OCI-LY7 (cell line): Measurements from ENCODE around the gene ANO8. TPM values are rescaled to one million over a fixed set of nuclear protein-coding genes. Genes with fewer than 3 reads are reported as not detected.

Experiments
- BruUV-seq: library from RNA; stranded (reverse); fragments of 400-500 nt; replicated peaks from 2 replicates; lab custom pipeline; 2021; lab: Mats Ljungman, UMichigan
- CTCF ChIA-PET: fragments of 300-600 bp; sonication (Branson Sonifier 250); formaldehyde crosslinking; loops from one replicate; lab custom pipeline; 2022; ENCODE audit warnings: antibody characterized with exemption; ENCODE audit not compliant: unreplicated experiment; lab: Charles Lee
- POLR2A ChIA-PET: fragments of 300-600 bp; sonication (Branson Sonifier 250); formaldehyde crosslinking; loops from one replicate; lab custom pipeline; 2022; ENCODE audit warnings: antibody characterized with exemption; lab: Charles Lee
- DNase-seq: peaks from one replicate; pipeline ENCODE4 v3.0.0-alpha.2; 2015; ENCODE audit warnings: low spot score
- H2AFZ ChIP-seq: fragments of 200-600 bp; sonication (generic), shearing (Covaris generic); 2 replicates; pipeline ENCODE4 v1.6.1; 2014; ENCODE audit warnings: mild to moderate bottlenecking, antibody characterized with exemption, low read length, moderate library complexity
- H3K27ac ChIP-seq: fragments of 200-600 bp; sonication (generic); 2 replicates; pipeline ENCODE4 v1.5.1; 2014; ENCODE audit warnings: mixed run types, low read depth, mild to moderate bottlenecking, moderate library complexity, low read length, inconsistent platforms; ENCODE audit not compliant: poor library complexity, severe bottlenecking
- H3K36me3 ChIP-seq: fragments of 200-600 bp; sonication (generic); 2 replicates; pipeline ENCODE4 v1.6.1; 2014; ENCODE audit warnings: mild to moderate bottlenecking, antibody characterized with exemption, low read length, moderate library complexity, mixed read lengths; ENCODE audit not compliant: insufficient read depth
- H3K4me1 ChIP-seq: fragments of 200-600 bp; sonication (generic); 2 replicates; pipeline ENCODE4 v1.5.1; 2014; ENCODE audit warnings: mild to moderate bottlenecking, low read length; ENCODE audit not compliant: insufficient read depth, poor library complexity, severe bottlenecking
- H3K4me2 ChIP-seq: fragments of 200-600 bp; sonication (generic); 2 replicates; pipeline ENCODE4 v1.6.1; 2014; ENCODE audit warnings: mild to moderate bottlenecking, low read length
- H3K4me3 ChIP-seq: fragments of 200-600 bp; sonication (generic); 2 replicates; pipeline ENCODE4 v1.5.1; 2014; ENCODE audit warnings: mild to moderate bottlenecking, low read depth, low read length; ENCODE audit not compliant: poor library complexity, severe bottlenecking
- H3K79me2 ChIP-seq: fragments of 200-600 bp; sonication (generic); 2 replicates; pipeline ENCODE4 v1.6.1; 2016; ENCODE audit warnings: low read depth, mild to moderate bottlenecking, low read length, moderate library complexity, mixed read lengths; ENCODE audit not compliant: insufficient read depth
- H3K9me2 ChIP-seq: fragments of 200-600 bp; sonication (generic); 2 replicates; pipeline ENCODE4 v1.6.1; 2016; ENCODE audit warnings: mild to moderate bottlenecking, low read length, mixed read lengths; ENCODE audit not compliant: insufficient read depth
- H3K9me3 ChIP-seq: fragments of 200-600 bp; sonication (generic); 2 replicates; pipeline ENCODE4 v1.6.1; 2014; ENCODE audit warnings: mild to moderate bottlenecking, mixed run types, low read length, mixed read lengths
- H4K20me1 ChIP-seq: fragments of 200-600 bp; sonication (generic); 2 replicates; pipeline ENCODE4 v1.6.1; 2014; ENCODE audit warnings: mild to moderate bottlenecking, antibody characterized with exemption, low read length, moderate library complexity, mixed read lengths; ENCODE audit not compliant: insufficient read depth
- CTCF ChIP-seq: fragments of 200-600 bp; sonication (generic); conservative IDR thresholded peaks from 2 replicates; pipeline ENCODE4 v1.5.1; 2014; ENCODE audit warnings: mild to moderate bottlenecking, antibody characterized with exemption, low read length, moderate library complexity, mixed read lengths
- EZH2phosphoT487 ChIP-seq: fragments of 200-600 bp; sonication (generic); IDR thresholded peaks from 2 replicates; pipeline ENCODE4 v1.6.1; 2018; ENCODE audit warnings: low read depth, borderline replicate concordance, mild to moderate bottlenecking, mixed run types, antibody characterized with exemption, low read length, moderate library complexity, mixed read lengths
- intact Hi-C: fragments of 100-400 bp; cut with micrococcal nuclease; formaldehyde crosslinking; loops from one replicate; pipeline ENCODE4 v1.10.0; 2022; ENCODE audit not compliant: unreplicated experiment
- total RNA-seq, 2 experiments: library from RNA; depleted of rRNA in 1 of 2; stranded (reverse); fragments of >200 nt in 1 of 2; shearing (Covaris generic) in 1 of 2; gene quantifications; 2 replicates each; pipeline ENCODE4 v1.2.3, GENCODE V29; 2014 to 2022

The ANO8 gene
- total RNA-seq, 2 experiments from 2014 or later = 4.3 to 13.5 TPM

- intact Hi-C loops = no loop called here
- BruUV-seq = no TSS peak
Observed at GRCh38 chr19:17329366-17330261, 5.0 kb downstream of the ANO8 start.

GRCh38 chr19:17328517-17329365, 5.9 kb downstream of the ANO8 start:
- ChIA-PET POLR2A (no interaction called here), CTCF (no interaction called here)
- H3K9me2 ChIP-seq = no peaks in the 10 kb centered on the region
- no peak overlapping the region for H3K4me3 ChIP-seq
- no peaks in the 10 kb centered on the region for H3K36me3 ChIP-seq
- no TSS peak for BruUV-seq
- intact Hi-C loops = no loop called here
- no peaks in the 10 kb centered on the region for H3K79me2 ChIP-seq
- no peak overlapping the region for H2AFZ ChIP-seq
- H3K27ac ChIP-seq = no peak overlapping the region
- TF ChIP-seq CTCF (no peak), EZH2phosphoT487 (no peak)
- no peaks in the 10 kb centered on the region for H4K20me1 ChIP-seq
- peaks cover 18% of the 10 kb centered on the region for H3K4me1 ChIP-seq
- H3K4me2 ChIP-seq = peak overlapping the region; percentile 53; the same call in 1 of the 2 replicates
- no peak for DNase-seq
- H3K9me3 ChIP-seq = no peaks in the 10 kb centered on the region

More at GRCh38 chr19:17329366-17330261, 5.0 kb downstream of the ANO8 start:
- H3K4me3 ChIP-seq = no peak overlapping the region
- peaks cover 19% of the 10 kb centered on the region for H3K4me1 ChIP-seq
- TF ChIP-seq EZH2phosphoT487 (no peak), CTCF (no peak)
- no peaks in the 10 kb centered on the region for H3K9me2 ChIP-seq
- DNase-seq = no peak
- no peaks in the 10 kb centered on the region for H3K9me3 ChIP-seq
- H3K27ac ChIP-seq = no peak overlapping the region
- H2AFZ ChIP-seq = no peak overlapping the region
- no peak overlapping the region for H3K4me2 ChIP-seq
- H3K36me3 ChIP-seq = no peaks in the 10 kb centered on the region
- ChIA-PET CTCF (no interaction called here), POLR2A (no interaction called here)
- no peaks in the 10 kb centered on the region for H4K20me1 ChIP-seq
- no peaks in the 10 kb centered on the region for H3K79me2 ChIP-seq
